Rectal smooth muscle tissue (tissue), 1 donor: ENCODE data around the gene RTTN.
"Not testable (repeated sequence)": the region's sequence is repeated elsewhere in the genome, so short reads cannot be mapped to it uniquely, and the experiment has no call there.

Source experiments
- H3K27ac ChIP-seq: one replicate; pipeline ENCODE4 v1.7.0; 2013; ENCODE audit warnings: low read depth, low read length, inconsistent platforms
- H3K27me3 ChIP-seq: one replicate; pipeline ENCODE4 v1.7.0; 2013; ENCODE audit warnings: low read length; ENCODE audit not compliant: control insufficient read depth, insufficient read depth
- H3K36me3 ChIP-seq: one replicate; pipeline ENCODE4 v1.7.0; 2013; ENCODE audit warnings: low read length; ENCODE audit not compliant: control insufficient read depth, insufficient read depth
- H3K4me1 ChIP-seq: one replicate; pipeline ENCODE4 v1.7.0; 2013; ENCODE audit warnings: low read length; ENCODE audit not compliant: control insufficient read depth, insufficient read depth
- H3K4me3 ChIP-seq: one replicate; pipeline ENCODE4 v1.7.0; 2013; ENCODE audit warnings: low read length
- H3K9ac ChIP-seq: one replicate; pipeline ENCODE4 v1.7.0; 2013; ENCODE audit warnings: low read length

RTTN gene

DNA sequence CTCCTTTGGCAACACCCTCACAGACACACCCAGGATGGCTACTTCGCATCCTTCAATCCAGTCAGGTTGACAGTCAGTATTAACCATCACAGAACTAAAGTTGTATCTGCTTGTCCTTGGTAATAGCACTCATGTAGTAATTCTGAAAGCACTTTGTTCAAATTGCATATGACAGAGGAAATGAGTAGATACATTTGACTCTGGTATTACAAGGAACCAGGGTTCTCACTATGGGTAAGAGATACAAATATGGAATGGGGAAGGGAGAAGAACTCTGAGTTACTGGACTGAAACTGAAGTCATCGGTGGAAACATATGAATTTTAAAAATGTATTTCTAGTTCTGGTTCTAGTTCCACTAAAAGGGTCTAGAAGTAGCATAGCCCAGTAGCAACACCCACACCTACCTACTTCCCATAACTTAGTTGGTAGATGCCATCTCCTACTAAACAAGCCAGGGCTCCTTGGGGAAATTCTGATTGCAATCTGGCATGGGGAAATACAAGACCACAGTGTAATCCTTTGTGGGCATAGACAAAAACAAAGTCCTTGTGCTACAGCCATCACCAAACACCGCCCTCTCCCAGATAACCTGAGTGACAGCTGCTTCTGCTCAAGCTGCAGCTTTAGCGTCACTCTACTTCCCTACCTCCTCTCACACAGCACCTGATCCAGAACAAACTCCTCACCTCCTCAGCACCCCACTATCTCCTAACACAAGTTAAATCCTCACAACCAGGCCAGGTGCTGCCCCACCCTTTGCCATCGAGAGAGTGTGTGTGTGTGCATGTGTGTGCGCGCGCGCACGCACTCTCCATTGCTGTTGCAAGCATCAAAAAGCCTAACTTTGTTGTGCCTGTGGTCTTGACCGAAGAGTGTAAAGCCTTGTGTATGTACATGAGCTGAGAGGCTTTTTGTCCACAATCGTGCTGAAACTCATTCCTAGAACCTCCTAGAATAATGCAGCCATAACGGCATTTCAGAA, 226.5 kb downstream of the RTTN start:
- Histone ChIP-seq H3K27me3 (no peaks in the 10 kb centered on the region), H3K36me3 (no peaks in the 10 kb centered on the region), H3K9ac (no peak overlapping the region), H3K4me1 (no peaks in the 10 kb centered on the region), H3K27ac (no peak overlapping the region), H3K4me3 (no peak overlapping the region)

DNA sequence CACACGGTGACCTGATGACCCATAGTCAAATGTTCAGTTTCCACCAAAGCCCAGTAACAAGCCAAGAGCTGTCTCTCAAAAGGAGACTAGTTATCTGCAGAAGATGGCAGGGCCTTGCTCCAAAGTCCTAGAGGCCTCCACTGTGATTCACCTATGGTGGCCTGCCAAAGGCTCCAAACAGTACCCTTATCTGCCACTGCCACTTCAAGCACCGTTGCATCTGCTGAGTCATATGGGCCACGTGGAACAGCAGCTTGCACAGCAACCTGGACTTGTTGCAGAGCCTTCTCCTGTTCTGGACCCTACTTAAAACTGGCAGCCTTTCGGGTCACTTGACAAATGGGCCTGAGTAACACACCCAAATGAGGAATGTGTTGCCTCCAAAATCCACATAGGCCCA, 230.2 kb downstream of the RTTN start:
- H3K27ac ChIP-seq, H3K4me3 ChIP-seq, H3K9ac ChIP-seq, H3K36me3 ChIP-seq, H3K27me3 ChIP-seq, H3K4me1 ChIP-seq: not testable (repeated sequence)

DNA sequence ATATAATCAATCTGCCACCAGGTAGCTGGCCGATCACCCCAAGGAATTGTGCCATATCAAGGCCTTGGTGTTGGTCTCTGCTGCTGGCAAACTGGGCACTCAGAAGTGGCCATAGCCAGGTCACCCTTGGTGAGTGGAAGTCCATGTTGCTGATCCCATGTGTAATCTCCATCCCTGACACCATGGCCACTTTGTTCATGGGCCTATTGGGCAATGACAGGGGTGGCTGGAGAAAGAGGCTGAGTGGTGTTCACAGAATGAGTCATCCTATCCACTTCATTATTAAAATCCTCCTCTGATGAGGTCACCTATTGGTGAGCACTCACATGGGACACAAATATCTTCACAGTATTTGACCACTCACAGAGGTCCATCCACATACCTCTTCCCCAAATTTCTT, 231.1 kb downstream of the RTTN start:
- no peak overlapping the region for H3K9ac ChIP-seq
- H3K27me3 ChIP-seq = no peaks in the 10 kb centered on the region
- H3K36me3 ChIP-seq = no peaks in the 10 kb centered on the region
- no peak overlapping the region for H3K4me3 ChIP-seq
- no peak overlapping the region for H3K27ac ChIP-seq
- no peaks in the 10 kb centered on the region for H3K4me1 ChIP-seq

DNA sequence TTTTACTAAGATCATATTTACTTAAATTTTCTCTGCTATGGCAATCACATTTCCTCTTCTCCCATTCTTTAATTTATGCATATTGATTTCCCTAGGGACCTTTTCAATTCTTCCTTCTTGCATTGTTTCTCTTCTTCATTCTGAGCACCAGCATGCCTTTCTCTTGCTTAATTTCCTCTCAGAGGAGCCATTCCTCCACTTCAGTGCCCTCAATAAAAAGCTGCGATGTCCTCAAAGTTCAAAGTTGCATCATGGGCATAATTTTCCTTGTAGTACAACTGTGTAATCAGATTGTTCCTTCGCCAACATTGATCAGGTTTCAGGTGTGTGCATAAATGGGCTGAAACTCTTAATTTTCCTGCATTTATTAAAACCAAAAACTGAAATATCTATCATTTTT, 236.0 kb downstream of the RTTN start:
- H3K9ac ChIP-seq = no peak overlapping the region
- H3K4me1 ChIP-seq = no peaks in the 10 kb centered on the region
- H3K27ac ChIP-seq = no peak overlapping the region
- H3K27me3 ChIP-seq = no peaks in the 10 kb centered on the region
- H3K4me3 ChIP-seq = no peak overlapping the region
- no peaks in the 10 kb centered on the region for H3K36me3 ChIP-seq

DNA sequence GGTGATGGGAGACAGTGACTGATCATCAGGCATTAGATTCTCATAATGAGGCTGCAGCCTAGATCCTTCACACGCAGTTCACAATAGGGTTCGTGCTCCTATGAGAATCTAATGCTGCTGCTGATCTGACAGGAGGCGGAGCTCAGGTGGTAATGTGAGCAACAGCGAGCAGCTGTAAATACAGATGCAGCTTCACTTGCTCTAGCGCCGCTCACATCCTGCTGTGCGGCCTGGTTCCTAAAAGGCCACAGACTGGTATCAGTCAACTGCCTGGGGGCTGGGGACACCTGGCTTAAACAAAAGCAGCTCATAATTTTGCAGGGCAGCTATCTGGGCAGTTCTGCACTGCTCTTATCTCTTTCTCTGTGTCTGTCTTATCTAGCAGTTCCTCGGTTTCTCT, 237.4 kb downstream of the RTTN start:
- Histone ChIP-seq H3K9ac (no peak overlapping the region), H3K27me3 (no peaks in the 10 kb centered on the region), H3K4me3 (no peak overlapping the region), H3K27ac (no peak overlapping the region), H3K36me3 (no peaks in the 10 kb centered on the region), H3K4me1 (no peaks in the 10 kb centered on the region)

DNA sequence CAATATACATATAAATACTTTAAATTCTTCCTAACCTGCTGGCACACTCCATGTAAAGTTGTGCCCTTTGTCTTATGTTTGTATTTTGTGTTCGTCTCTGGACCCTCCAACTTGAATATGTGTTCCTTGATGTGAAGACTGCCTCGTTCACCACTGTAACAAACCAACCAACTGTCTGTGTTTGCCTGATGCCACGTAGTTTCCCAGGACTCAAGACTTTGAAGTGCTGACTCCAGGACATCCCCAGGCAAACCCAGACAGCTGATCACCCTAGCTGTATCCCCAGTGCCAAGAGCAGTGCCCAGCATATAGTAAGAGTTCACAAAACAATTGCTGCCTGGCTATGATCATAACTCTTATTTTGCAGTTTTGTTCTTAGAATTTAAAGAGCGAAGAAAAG, 242.3 kb downstream of the RTTN start:
- Histone ChIP-seq H3K27ac (no peak overlapping the region), H3K9ac (no peak overlapping the region), H3K36me3 (no peaks in the 10 kb centered on the region), H3K4me1 (no peaks in the 10 kb centered on the region), H3K4me3 (no peak overlapping the region), H3K27me3 (no peaks in the 10 kb centered on the region)

DNA sequence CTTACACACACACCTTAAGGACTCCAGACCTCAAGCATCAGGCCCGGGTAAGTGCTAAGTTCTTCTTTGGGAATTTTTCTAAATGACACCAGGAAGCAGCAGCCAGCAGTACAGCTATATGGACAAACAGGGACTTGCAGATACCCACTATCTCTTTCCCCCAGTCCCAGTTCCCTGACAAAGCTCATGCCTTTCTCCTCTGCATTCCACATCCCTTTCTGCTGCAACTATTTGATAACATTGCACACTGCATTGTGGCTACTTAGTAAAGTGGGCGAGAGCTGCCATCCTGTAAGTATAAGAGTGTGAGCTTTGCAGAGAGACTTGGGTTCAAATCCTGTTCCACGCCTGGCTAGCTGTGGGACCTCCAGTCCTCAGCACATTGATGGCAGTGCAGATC, 243.8 kb downstream of the RTTN start:
- no peaks in the 10 kb centered on the region for H3K36me3 ChIP-seq
- no peaks in the 10 kb centered on the region for H3K4me1 ChIP-seq
- H3K4me3 ChIP-seq = no peak overlapping the region
- no peak overlapping the region for H3K9ac ChIP-seq
- no peak overlapping the region for H3K27ac ChIP-seq
- no peaks in the 10 kb centered on the region for H3K27me3 ChIP-seq

DNA sequence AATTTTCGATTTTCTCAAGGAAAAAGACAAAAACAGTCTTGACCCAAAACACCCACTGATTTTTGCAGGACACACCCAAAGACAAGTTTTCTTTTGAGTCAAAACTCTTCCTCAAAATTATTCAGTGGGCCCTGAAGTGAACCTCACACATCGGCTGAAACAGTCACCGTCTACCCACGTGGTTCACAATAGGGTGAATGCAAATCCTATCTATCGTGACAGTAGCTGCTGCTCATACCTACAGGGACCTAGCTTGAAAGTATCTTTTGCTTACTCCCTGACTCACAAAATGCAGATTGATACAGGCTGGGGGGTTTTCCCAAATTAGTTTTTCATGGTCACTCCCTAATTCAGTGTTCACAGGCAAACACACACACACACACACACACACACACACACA, 247.1 kb downstream of the RTTN start:
- Histone ChIP-seq H3K4me3 (no peak overlapping the region), H3K36me3 (no peaks in the 10 kb centered on the region), H3K9ac (no peak overlapping the region), H3K4me1 (peaks cover 2% of the 10 kb centered on the region), H3K27ac (no peak overlapping the region), H3K27me3 (no peaks in the 10 kb centered on the region)

DNA sequence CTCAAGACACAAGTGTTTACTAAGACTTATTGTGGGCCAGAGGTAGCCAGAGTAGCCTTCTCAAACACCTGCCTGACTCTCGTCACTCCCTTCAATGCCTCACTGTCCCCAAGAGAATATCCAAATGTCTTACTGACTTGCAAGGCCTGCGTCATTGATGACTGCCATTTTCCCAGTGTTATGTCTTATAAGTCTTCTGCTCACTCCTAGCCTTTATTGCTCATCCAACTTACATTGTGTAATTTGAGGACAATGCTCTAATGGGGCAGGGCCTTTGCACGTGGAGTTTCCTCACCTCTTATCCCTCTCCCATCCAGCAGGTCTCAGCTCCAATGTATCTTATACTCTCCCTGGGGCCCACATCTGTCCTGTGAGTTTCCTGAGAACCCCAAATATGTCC, 247.7 kb downstream of the RTTN start:
- H3K4me3 ChIP-seq = no peak overlapping the region
- no peaks in the 10 kb centered on the region for H3K27me3 ChIP-seq
- peaks cover 2% of the 10 kb centered on the region for H3K4me1 ChIP-seq
- no peaks in the 10 kb centered on the region for H3K36me3 ChIP-seq
- H3K27ac ChIP-seq = no peak overlapping the region
- H3K9ac ChIP-seq = no peak overlapping the region

DNA sequence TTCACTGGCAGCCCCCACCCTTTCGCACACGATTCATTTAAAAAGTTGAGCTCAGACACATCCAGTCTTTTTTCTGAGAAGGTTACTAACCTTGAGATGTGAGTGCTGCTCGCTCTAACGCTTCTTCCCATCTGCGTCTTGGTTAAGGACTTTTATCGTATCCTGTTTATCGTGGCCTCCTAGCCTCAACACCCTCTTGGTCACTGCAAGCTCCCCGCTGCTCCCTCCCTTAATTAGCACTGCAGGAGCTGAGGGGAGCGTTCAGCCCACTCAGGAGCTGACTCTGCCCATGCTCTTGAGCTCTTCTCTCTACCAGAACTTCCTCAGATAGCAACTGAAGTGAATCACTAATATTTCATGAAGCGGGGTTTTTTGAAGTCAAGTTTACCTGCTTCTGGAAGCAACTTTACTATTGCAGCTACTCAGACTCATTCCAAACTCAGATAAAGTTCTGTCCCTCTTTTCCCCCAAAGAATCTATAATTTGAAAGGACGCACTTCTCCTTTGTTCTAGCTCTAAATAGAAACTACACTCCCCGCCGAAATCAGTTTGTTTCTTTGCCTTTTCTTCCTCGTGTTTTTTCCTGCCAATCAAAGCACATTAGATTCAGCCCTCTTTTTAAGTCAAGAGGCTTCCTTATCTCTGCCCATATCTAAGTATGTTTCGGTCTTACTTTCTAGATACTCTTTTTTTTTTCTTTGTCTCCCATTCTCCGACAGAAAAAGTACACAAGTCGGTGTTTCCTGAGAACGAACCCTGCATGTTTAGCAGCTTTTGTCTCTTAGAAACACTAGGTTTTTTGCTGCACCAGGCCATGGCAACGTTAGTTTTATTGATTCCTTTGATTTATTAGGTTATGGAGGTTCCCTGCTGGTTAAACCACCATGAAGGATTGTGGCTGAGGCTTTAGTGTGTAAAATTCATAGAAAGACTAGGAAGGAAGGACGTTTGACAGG, 248.5 kb downstream of the RTTN start:
- no peaks in the 10 kb centered on the region for H3K27me3 ChIP-seq
- no peak overlapping the region for H3K9ac ChIP-seq
- H3K4me1 ChIP-seq = peaks cover 2% of the 10 kb centered on the region
- H3K27ac ChIP-seq = no peak overlapping the region
- no peaks in the 10 kb centered on the region for H3K36me3 ChIP-seq
- no peak overlapping the region for H3K4me3 ChIP-seq

DNA sequence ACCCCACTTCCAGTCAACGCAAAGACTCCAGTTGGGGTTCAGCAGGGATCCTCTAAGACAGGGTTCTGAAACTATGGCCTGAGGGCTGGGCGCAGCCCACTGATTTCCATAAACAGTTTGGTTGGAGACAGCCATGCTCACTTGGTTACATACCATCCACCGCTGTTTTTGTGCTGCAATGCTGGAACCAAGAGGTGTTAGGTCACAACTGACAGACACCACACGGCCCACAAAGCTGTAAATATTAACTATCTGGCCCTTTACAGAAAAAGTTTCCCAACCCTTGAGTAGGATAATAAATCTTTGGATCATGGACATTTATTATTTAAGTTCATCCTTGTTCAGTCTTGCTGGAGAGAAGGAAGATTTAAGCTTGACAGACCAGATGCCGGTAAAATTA, 249.4 kb downstream of the RTTN start:
- H3K27me3 ChIP-seq = no peaks in the 10 kb centered on the region
- no peak overlapping the region for H3K4me3 ChIP-seq
- peaks cover 2% of the 10 kb centered on the region for H3K4me1 ChIP-seq
- H3K9ac ChIP-seq = no peak overlapping the region
- H3K27ac ChIP-seq = peak overlapping the region; percentile 11
- H3K36me3 ChIP-seq = no peaks in the 10 kb centered on the region

DNA sequence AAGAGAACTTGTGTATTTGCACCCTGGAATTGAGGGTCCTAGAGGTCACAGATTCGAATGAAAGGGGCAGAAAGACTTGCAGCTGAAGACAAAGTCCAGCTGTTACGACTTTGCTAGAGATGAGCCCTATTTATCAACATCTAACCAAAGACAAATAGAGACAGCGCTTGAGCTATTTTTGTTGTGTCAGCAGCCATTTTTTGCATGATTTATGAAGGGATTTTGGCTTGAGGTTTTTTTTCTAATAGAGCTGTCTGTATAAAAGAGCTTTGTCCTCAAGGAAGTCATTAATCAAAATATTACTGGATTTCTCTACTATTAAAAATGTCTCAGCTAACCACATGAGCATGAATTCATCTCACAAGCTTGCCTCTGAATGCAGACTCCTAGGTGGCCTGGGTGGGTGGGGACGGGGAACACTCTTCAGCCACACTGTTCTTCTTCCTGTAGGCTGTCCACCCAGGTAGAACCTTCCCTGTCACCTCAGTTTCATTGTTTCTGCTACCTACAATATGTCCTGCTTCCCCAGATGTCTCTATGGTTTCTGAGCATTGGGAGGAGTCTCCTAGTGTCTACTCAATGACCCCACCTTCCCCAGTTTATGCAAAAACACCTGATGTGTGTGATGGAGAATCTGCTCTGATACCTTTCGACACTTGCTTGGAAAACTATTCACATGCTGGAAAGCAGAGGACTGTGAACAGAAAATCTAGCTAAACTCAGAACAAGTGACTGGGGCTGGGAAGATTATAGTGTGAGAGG, 250.6 kb downstream of the RTTN start:
- no peak overlapping the region for H3K27ac ChIP-seq
- no peaks in the 10 kb centered on the region for H3K27me3 ChIP-seq
- peaks cover 2% of the 10 kb centered on the region for H3K4me1 ChIP-seq
- H3K36me3 ChIP-seq = no peaks in the 10 kb centered on the region
- no peak overlapping the region for H3K4me3 ChIP-seq
- H3K9ac ChIP-seq = no peak overlapping the region
